SK-N-MC (cell line): ENCODE measurements around the gene MAP4K4.

Experiments used
- DNase-seq: peaks from one replicate; pipeline ENCODE4 v3.0.0-alpha.2; 2011; ENCODE audit warnings: low read depth, low spot score
- H3K27ac ChIP-seq: fragments of 200-600 bp; sonication (generic); 2 replicates; pipeline ENCODE4 v1.5.1; 2016; ENCODE audit warnings: mixed run types
- H3K36me3 ChIP-seq: fragments of 200-600 bp; sonication (generic); 2 replicates; pipeline ENCODE4 v1.6.1; 2017; ENCODE audit warnings: antibody characterized with exemption, low read length, mixed read lengths; ENCODE audit not compliant: insufficient read depth
- H3K4me3 ChIP-seq: fragments of 200-600 bp; sonication (generic); 2 replicates; pipeline ENCODE4 v1.5.1; 2016
- H3K9ac ChIP-seq: fragments of 200-600 bp; sonication (generic); 2 replicates; pipeline ENCODE4 v1.8.0; 2017; ENCODE audit warnings: mixed run types, mixed read lengths; ENCODE audit not compliant: insufficient read length
- H3K9me3 ChIP-seq: fragments of 200-600 bp; sonication (generic); 2 replicates; pipeline ENCODE4 v1.6.1; 2017; ENCODE audit warnings: low read depth, mild to moderate bottlenecking, antibody characterized with exemption, low read length, moderate library complexity, mixed read lengths
- EZH2 ChIP-seq: fragments of 200-600 bp; sonication (generic); IDR thresholded peaks from one replicate; pipeline ENCODE4 v1.6.1; 2017; ENCODE audit warnings: antibody characterized with exemption
- FOXP2 ChIP-seq: optimal IDR thresholded peaks from 2 replicates; pipeline ENCODE3; 2011; ENCODE audit warnings: mild to moderate bottlenecking, moderate library complexity; ENCODE audit not compliant: insufficient read depth; ENCODE audit errors: extremely low read length, control extremely low read depth
- POLR2AphosphoS5 ChIP-seq: IDR thresholded peaks from 2 replicates; pipeline ENCODE4 v1.6.1; 2012; ENCODE audit warnings: mild to moderate bottlenecking, low read depth, low read length, borderline replicate concordance

Gene MAP4K4

GRCh38 chr2:101863534-101863933, 166.0 kb downstream of the MAP4K4 start:
- no peak for DNase-seq
- H3K27ac ChIP-seq = no peak overlapping the region
- no peak overlapping the region for H3K4me3 ChIP-seq
- no peak overlapping the region for H3K9ac ChIP-seq
- H3K36me3 ChIP-seq = peaks cover 84% of the 10 kb centered on the region
- no peaks in the 10 kb centered on the region for H3K9me3 ChIP-seq
- no peak for TF ChIP-seq EZH2
- TF ChIP-seq FOXP2 = no peak
- TF ChIP-seq POLR2AphosphoS5 = no peak

GRCh38 chr2:101864426-101864825, 166.9 kb downstream of the MAP4K4 start:
- TF ChIP-seq EZH2 (no peak), FOXP2 (no peak), POLR2AphosphoS5 (no peak)
- Histone ChIP-seq H3K9me3 (no peaks in the 10 kb centered on the region), H3K4me3 (no peak overlapping the region), H3K9ac (no peak overlapping the region), H3K36me3 (peaks cover 81% of the 10 kb centered on the region), H3K27ac (no peak overlapping the region)
- no peak for DNase-seq

DNA sequence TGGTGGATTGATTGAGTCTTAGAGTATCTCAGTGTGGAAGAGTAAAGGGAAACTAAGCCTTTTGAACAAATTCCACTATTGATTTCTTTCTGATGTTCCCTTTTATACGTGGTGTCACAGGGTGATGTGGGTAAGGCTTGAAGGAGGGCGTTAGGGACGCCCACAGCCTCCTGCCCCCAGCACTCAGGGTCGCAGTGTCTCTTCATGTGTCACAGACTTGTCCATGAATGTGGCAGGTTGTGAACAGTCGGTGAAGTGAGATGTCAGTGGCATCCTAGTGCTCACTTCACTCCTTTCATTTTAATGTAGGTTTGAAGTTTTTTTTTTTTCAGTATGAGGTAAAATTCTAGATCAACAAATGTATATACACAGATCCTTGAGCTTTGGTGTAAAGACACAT, 171.0 kb downstream of the MAP4K4 start:
- Histone ChIP-seq H3K27ac (no peak overlapping the region), H3K9me3 (no peaks in the 10 kb centered on the region), H3K4me3 (no peak overlapping the region), H3K9ac (no peak overlapping the region), H3K36me3 (peaks cover 84% of the 10 kb centered on the region)
- no peak for TF ChIP-seq FOXP2
- TF ChIP-seq EZH2 = no peak
- no peak for TF ChIP-seq POLR2AphosphoS5
- DNase-seq = no peak

GRCh38 chr2:101869527-101869926, 172.0 kb downstream of the MAP4K4 start:
- Histone ChIP-seq H3K36me3 (peaks cover 86% of the 10 kb centered on the region), H3K4me3 (no peak overlapping the region), H3K9me3 (no peaks in the 10 kb centered on the region), H3K27ac (no peak overlapping the region), H3K9ac (no peak overlapping the region)
- no peak for DNase-seq
- TF ChIP-seq POLR2AphosphoS5 (no peak), EZH2 (no peak), FOXP2 (no peak)

DNA sequence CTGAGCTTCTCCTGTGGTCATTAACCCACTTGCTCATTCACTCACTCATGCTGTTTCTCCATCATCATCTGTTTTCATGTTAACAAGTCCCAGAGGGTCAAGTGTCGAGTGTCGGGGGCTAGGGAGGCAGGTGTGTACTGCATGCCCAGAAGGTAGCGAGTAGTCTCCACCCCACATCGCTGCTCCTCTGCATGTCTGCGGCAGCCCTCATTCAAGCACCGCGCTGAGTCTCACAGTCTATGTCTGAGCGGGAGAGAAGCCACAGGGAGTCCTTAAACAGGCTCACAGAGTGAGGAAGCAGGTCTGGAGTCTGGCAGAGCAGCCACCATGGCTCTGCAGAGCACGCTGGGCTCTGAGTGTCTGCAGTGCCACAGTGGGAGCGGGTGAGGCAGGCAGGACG, 172.9 kb downstream of the MAP4K4 start:
- Histone ChIP-seq H3K9ac (no peak overlapping the region), H3K27ac (no peak overlapping the region), H3K36me3 (peaks cover 84% of the 10 kb centered on the region), H3K9me3 (no peaks in the 10 kb centered on the region), H3K4me3 (no peak overlapping the region)
- TF ChIP-seq EZH2 (no peak), POLR2AphosphoS5 (no peak), FOXP2 (no peak)
- DNase-seq = no peak

- Histone ChIP-seq H3K36me3 (peaks cover 79% of the 10 kb centered on the region), H3K9me3 (no peaks in the 10 kb centered on the region), H3K9ac (no peak overlapping the region), H3K27ac (no peak overlapping the region), H3K4me3 (no peak overlapping the region)
- no peak for TF ChIP-seq EZH2
- TF ChIP-seq FOXP2 = no peak
- TF ChIP-seq POLR2AphosphoS5 = no peak
- DNase-seq = no peak
These were observed 174.0 kb downstream of the MAP4K4 start for GRCh38 chr2:101871480-101871879.

- DNase-seq = no peak
- no peak for TF ChIP-seq EZH2
- no peak for TF ChIP-seq POLR2AphosphoS5
- peaks cover 79% of the 10 kb centered on the region for H3K36me3 ChIP-seq
- H3K9ac ChIP-seq = no peak overlapping the region
- H3K9me3 ChIP-seq = no peaks in the 10 kb centered on the region
- H3K4me3 ChIP-seq = no peak overlapping the region
- H3K27ac ChIP-seq = no peak overlapping the region
These were observed 175.0 kb downstream of the MAP4K4 start for GRCh38 chr2:101872480-101872879.

- DNase-seq = no peak
- no peak overlapping the region for H3K9ac ChIP-seq
- H3K9me3 ChIP-seq = no peaks in the 10 kb centered on the region
- peaks cover 78% of the 10 kb centered on the region for H3K36me3 ChIP-seq
- no peak for TF ChIP-seq EZH2
- no peak for TF ChIP-seq FOXP2
- TF ChIP-seq POLR2AphosphoS5 = no peak
- H3K4me3 ChIP-seq = no peak overlapping the region
- H3K27ac ChIP-seq = no peak overlapping the region
These were observed 176.0 kb downstream of the MAP4K4 start for GRCh38 chr2:101873543-101873942.

- no peak for TF ChIP-seq EZH2
- no peak for TF ChIP-seq POLR2AphosphoS5
- no peak for TF ChIP-seq FOXP2
- DNase-seq = no peak
- no peaks in the 10 kb centered on the region for H3K9me3 ChIP-seq
- H3K4me3 ChIP-seq = no peak overlapping the region
- H3K27ac ChIP-seq = no peak overlapping the region
- peaks cover 79% of the 10 kb centered on the region for H3K36me3 ChIP-seq
- no peak overlapping the region for H3K9ac ChIP-seq
These were observed 176.6 kb downstream of the MAP4K4 start for GRCh38 chr2:101874069-101874468.

DNA sequence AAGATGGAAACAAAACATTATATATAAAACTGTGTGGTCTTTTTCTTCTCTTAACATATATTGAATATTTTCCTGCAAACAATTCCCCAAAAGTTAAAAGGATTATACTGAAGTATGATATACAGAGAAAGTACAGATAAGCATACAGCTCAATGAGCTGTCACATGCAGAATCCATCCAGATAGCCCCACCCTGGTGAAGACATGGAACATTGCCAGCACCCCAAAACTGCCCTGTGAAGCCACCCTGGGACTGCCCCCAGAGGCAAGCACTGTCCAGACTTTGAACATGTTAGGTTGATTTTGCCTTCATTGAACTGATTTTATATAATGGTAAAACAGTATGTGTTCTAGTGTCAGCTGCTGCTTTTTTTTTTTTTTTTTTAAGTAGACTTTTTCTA, 182.0 kb downstream of the MAP4K4 start:
- Histone ChIP-seq H3K36me3 (peaks cover 66% of the 10 kb centered on the region), H3K9me3 (no peaks in the 10 kb centered on the region), H3K4me3 (no peak overlapping the region), H3K27ac (no peak overlapping the region), H3K9ac (no peak overlapping the region)
- TF ChIP-seq FOXP2 (no peak), EZH2 (no peak), POLR2AphosphoS5 (no peak)
- no peak for DNase-seq
